Retinal pigment epithelial cell (primary cell): ENCODE data around the gene FSTL3.

Experiments used
- DNase-seq: peaks from one replicate; pipeline ENCODE4 v3.0.0-alpha.2; 2010; ENCODE audit warnings: low read depth
- H3K4me3 ChIP-seq: 2 replicates; pipeline ENCODE4 v1.5.1; 2011; ENCODE audit warnings: mild to moderate bottlenecking, low read length, control low read depth, moderate library complexity
- CTCF ChIP-seq: conservative IDR thresholded peaks from 2 replicates; pipeline ENCODE4 v1.5.1; 2011; ENCODE audit warnings: low read depth, low read length, control low read depth, inconsistent platforms

FSTL3 gene

DNA sequence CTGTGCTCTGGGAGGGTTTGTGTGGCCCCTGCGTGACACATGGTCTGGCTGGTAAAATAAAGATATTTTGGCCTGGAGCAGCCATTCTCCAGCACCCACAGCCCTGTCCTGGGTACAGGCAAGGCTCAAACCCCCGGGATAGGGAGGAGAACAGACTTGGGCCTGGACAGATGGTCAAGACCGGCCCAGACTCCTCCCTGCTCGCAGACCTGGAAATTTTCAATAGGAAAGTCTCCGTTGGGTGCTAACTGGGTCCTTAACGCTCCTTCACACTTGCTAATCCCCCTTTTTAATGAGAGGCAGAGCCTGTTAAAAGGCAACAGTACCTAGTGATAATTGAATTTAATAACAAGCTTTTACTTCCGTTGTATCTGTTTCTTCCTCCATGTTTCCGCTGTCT, 35.1 kb downstream of the FSTL3 start:
- no peak for DNase-seq
- H3K4me3 ChIP-seq: no peak overlapping the region
- no peak for TF ChIP-seq CTCF

DNA sequence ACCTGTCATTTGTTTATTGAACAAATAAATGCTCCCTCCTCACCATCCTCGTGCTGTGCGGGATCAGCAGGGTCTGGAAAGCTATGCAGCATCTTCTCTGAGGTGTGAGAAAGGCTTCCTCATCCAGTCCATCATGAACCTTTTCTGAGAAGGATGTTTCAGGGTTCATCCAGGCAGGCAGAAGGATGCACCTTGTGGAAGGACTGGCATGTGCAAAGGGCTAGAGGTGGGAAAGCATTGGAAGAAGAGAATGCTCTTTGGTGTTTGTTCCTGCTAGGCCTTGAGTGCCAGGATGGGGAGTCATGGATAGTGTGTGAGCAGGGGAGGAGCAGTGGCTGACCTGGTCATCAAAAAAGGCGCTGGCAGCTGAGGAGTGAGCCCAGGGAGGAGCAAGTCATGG, 39.2 kb downstream of the FSTL3 start:
- DNase-seq: no peak
- no peak for TF ChIP-seq CTCF
- no peak overlapping the region for H3K4me3 ChIP-seq

DNA sequence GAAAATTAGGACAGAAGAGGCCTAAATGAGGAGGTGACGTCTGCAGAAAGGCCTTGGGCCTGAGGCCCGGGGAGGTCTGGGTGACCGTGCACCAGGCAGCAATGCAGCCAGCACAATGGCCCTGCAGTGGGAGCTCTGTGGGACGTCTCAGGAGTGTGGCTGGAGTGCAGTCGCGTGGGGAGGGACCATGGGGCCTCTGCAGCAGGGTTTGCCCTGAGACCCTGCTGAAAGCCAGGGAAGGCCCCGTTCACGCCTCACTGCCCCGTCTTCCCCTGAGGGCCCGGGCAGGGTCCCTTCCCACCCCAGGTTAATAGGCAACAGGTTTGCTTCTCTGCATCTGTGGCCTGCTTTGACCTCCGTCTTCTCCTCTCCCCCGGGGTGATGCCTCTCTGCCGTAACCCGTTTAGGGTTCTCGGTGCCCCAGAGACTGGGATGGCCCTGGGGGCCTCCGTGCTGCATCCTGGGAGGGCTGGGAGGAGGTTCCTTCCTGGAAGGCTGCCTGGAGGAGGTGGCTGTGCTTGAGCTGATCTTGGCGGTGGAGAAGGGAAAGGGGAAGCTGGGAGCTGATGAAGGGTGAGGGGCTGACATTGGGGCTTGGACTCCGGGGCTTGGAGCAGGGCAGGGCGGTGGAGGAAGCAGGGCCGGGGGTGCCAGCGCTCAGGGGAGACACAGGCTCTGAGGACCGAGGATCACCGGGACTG, 42.2 kb downstream of the FSTL3 start:
- H3K4me3 ChIP-seq: no peak overlapping the region
- DNase-seq: no peak
- no peak for TF ChIP-seq CTCF

DNA sequence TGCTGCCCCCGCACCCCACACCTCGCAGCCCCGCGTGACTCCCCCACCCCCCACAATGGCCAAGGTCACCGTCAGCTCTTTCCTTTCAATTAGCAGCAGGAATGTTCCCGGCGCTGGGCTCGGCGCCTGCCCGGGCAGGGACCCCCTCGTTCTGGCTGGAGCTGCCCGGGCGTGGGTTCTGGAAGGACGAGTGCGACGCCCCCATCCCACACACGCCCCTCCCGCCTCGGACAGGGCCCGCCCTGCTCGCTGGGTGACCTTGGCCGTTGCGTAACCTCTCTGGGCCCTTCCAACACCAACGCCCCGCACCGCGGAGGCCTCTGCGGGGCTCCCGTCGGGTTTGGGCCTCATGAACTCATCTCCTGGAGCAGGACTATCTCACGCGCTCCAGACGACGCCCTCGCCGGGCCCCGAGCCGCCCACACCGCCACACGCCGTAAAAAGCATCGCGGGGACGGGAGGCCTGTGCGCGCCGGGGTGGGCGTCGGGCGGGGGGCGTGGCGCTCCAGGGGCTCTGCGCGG, 42.9 kb downstream of the FSTL3 start:
- DNase-seq: no peak
- TF ChIP-seq CTCF: no peak
- no peak overlapping the region for H3K4me3 ChIP-seq

DNA sequence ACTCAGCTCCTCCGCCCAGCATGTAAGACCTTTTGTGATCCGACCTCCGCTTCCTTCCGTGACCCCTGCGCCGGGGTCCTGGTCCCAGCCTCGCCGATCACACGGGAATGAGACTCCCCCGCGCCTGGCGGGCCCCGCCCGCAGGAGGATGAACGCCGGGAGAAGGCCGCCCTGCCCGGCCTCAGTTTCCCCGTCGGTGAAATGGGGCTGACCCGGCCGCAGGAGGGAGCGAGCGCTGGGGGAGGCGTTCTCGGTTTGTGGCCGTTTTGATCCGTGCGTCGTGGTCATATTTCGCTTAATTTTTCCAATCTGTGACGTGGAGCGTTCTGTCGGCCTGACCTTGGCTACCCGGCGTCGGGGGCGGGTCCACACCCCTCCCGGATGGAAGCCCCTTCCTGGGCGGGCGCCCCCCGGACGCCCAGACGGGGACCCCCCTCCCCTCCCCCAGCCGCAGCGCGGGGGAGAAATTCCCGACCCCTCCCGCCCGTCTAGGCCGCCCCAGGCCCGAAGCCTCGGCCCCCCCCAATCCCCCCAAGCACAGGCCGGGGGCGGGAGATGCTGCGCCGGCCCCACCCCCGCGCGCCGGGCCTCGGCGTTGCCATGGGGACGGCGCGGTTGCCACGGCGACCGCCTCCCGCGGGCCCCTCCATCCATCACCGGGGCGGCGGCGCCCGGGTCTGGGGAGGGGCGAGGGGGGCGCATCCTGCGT, 43.6 kb downstream of the FSTL3 start:
- no peak for TF ChIP-seq CTCF
- peak overlapping the region; percentile 8 for H3K4me3 ChIP-seq
- no peak for DNase-seq

DNA sequence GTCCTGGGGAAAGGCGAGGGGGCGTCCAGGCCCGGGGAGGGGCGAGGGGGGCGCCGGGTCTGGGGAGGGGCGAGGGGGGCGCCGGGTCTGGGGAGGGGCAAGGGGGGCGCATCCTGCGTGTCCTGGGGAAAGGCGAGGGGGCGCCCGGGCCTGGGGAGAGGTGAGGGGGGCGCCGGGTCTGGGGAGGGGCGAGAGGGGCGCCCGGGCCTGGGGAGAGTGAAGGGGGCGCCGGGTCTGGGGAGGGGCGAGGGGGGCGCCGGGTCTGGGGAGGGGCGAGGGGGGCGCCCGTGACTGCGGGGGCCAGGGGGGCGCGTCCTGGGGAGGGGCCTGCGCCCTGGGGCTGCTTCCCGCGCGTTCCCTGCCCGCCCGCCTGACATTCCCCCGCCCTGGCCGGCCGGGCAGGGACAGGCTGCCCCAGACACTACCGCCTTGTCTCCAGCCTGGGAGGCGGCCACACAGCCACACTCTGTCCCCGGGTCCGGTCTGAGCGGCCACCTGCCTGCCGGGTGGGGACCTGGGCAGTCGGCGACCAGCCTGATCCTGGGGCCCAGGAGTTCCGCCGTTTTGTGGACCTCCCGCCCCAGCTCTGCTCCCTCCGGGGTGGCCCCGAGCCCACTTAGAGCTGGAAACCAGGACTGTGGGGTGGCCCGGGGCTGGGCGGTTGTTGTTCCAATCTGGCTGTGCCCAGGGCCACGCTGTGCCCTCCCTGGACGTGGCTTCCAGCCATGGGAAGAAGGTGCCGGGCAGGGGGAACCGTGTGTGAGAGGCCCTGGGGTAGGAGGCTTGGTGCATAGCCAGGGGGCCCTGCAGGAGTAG, 44.4 kb downstream of the FSTL3 start:
- DNase-seq: no peak
- TF ChIP-seq CTCF: no peak
- H3K4me3 ChIP-seq: no peak overlapping the region
